HEK293 (cell line): ENCODE data around the gene TBC1D13.

ENCODE experiments used
- CTCF ChIP-seq: fragments of 450-650 bp; formaldehyde crosslinking; IDR thresholded peaks from 2 replicates; pipeline ENCODE4 v1.5.1; 2016; ENCODE audit warnings: missing biosample characterization, missing genetic modification characterization
- GLIS2 ChIP-seq: fragments of 450-650 bp; formaldehyde crosslinking; IDR thresholded peaks from 2 replicates; pipeline ENCODE4 v1.5.1; 2016; ENCODE audit warnings: missing biosample characterization, missing genetic modification characterization
- KLF7 ChIP-seq: fragments of 450-650 bp; formaldehyde crosslinking; IDR thresholded peaks from 2 replicates; pipeline ENCODE4 v1.5.1; 2016; ENCODE audit warnings: missing biosample characterization, missing genetic modification characterization, borderline replicate concordance
- KLF8 ChIP-seq: fragments of 450-650 bp; formaldehyde crosslinking; IDR thresholded peaks from 2 replicates; pipeline ENCODE4 v1.5.1; 2016; ENCODE audit warnings: missing biosample characterization, missing genetic modification characterization
- OSR2 ChIP-seq: fragments of 450-650 bp; formaldehyde crosslinking; IDR thresholded peaks from 2 replicates; pipeline ENCODE4 v1.5.1; 2016; ENCODE audit warnings: missing biosample characterization, missing genetic modification characterization
- TSHZ1 ChIP-seq: fragments of 450-650 bp; formaldehyde crosslinking; IDR thresholded peaks from 2 replicates; pipeline ENCODE4 v1.5.1; 2016; ENCODE audit warnings: missing biosample characterization, missing genetic modification characterization, borderline replicate concordance
- ZBTB48 ChIP-seq: fragments of 450-650 bp; formaldehyde crosslinking; IDR thresholded peaks from 2 replicates; pipeline ENCODE4 v1.5.1; 2016; ENCODE audit warnings: missing biosample characterization, missing genetic modification characterization
- ZFP41 ChIP-seq: fragments of 450-650 bp; formaldehyde crosslinking; IDR thresholded peaks from 2 replicates; pipeline ENCODE4 v1.5.1; 2016; ENCODE audit warnings: missing biosample characterization, missing genetic modification characterization, borderline replicate concordance
- ZNF112 ChIP-seq: fragments of 450-650 bp; formaldehyde crosslinking; IDR thresholded peaks from 2 replicates; pipeline ENCODE4 v1.5.0; 2017; ENCODE audit warnings: missing biosample characterization, missing genetic modification characterization
- ZNF23 ChIP-seq: fragments of 450-650 bp; formaldehyde crosslinking; IDR thresholded peaks from 2 replicates; pipeline ENCODE4 v1.5.1; 2016; ENCODE audit warnings: missing biosample characterization, missing genetic modification characterization, borderline replicate concordance
- ZNF510 ChIP-seq: fragments of 450-650 bp; formaldehyde crosslinking; IDR thresholded peaks from 2 replicates; pipeline ENCODE4 v1.5.1; 2018; ENCODE audit warnings: mild to moderate bottlenecking, missing genetic modification characterization, missing biosample characterization; ENCODE audit not compliant: insufficient replicate concordance
- ZNF530 ChIP-seq: fragments of 450-650 bp; formaldehyde crosslinking; IDR thresholded peaks from 2 replicates; pipeline ENCODE4 v1.5.1; 2016; ENCODE audit warnings: low read depth, missing biosample characterization, missing genetic modification characterization
- ZNF544 ChIP-seq: fragments of 450-650 bp; formaldehyde crosslinking; IDR thresholded peaks from 2 replicates; pipeline ENCODE4 v1.5.0; 2017; ENCODE audit warnings: missing biosample characterization, missing genetic modification characterization
- ZNF549 ChIP-seq: fragments of 450-650 bp; IDR thresholded peaks from 2 replicates; pipeline ENCODE4 v1.5.1; 2018; ENCODE audit warnings: missing biosample characterization, missing genetic modification characterization, mild to moderate bottlenecking, inconsistent platforms, moderate library complexity
- ZNF585B ChIP-seq: fragments of 450-650 bp; formaldehyde crosslinking; IDR thresholded peaks from 2 replicates; pipeline ENCODE4 v1.5.1; 2016; ENCODE audit warnings: missing biosample characterization, missing genetic modification characterization
- ZNF704 ChIP-seq: fragments of 450-650 bp; formaldehyde crosslinking; IDR thresholded peaks from 2 replicates; pipeline ENCODE4 v1.5.1; 2016; ENCODE audit warnings: missing biosample characterization, missing genetic modification characterization
- ZNF768 ChIP-seq: fragments of 450-650 bp; formaldehyde crosslinking; IDR thresholded peaks from 2 replicates; pipeline ENCODE4 v1.5.1; 2018; ENCODE audit warnings: missing biosample characterization, mild to moderate bottlenecking, missing genetic modification characterization
- ZSCAN16 ChIP-seq: fragments of 450-650 bp; formaldehyde crosslinking; IDR thresholded peaks from 2 replicates; pipeline ENCODE4 v1.5.1; 2016; ENCODE audit warnings: missing biosample characterization, missing genetic modification characterization
- ZSCAN23 ChIP-seq: fragments of 450-650 bp; formaldehyde crosslinking; IDR thresholded peaks from 2 replicates; pipeline ENCODE4 v1.5.1; 2016; ENCODE audit warnings: missing biosample characterization, missing genetic modification characterization
- TF ChIP-seq, protein P1 (sequence below): fragments of 450-650 bp; formaldehyde crosslinking; IDR thresholded peaks from 2 replicates; pipeline ENCODE4 v1.5.1; 2016; ENCODE audit warnings: missing biosample characterization, missing genetic modification characterization, borderline replicate concordance
- TF ChIP-seq, protein P2 (sequence below): fragments of 450-650 bp; IDR thresholded peaks from 2 replicates; pipeline ENCODE4 v1.5.1; 2018; ENCODE audit warnings: missing biosample characterization, missing genetic modification characterization
- TF ChIP-seq, protein P3 (sequence below): fragments of 450-650 bp; formaldehyde crosslinking; IDR thresholded peaks from 2 replicates; pipeline ENCODE4 v1.5.1; 2016; ENCODE audit warnings: missing biosample characterization, missing genetic modification characterization, borderline replicate concordance

TBC1D13 gene

GRCh38 chr9:128829477-128830251, 42.6 kb downstream of the TBC1D13 start, which contains the start of gene SPOUT1 (continued):
- TF ChIP-seq, protein P1, sequence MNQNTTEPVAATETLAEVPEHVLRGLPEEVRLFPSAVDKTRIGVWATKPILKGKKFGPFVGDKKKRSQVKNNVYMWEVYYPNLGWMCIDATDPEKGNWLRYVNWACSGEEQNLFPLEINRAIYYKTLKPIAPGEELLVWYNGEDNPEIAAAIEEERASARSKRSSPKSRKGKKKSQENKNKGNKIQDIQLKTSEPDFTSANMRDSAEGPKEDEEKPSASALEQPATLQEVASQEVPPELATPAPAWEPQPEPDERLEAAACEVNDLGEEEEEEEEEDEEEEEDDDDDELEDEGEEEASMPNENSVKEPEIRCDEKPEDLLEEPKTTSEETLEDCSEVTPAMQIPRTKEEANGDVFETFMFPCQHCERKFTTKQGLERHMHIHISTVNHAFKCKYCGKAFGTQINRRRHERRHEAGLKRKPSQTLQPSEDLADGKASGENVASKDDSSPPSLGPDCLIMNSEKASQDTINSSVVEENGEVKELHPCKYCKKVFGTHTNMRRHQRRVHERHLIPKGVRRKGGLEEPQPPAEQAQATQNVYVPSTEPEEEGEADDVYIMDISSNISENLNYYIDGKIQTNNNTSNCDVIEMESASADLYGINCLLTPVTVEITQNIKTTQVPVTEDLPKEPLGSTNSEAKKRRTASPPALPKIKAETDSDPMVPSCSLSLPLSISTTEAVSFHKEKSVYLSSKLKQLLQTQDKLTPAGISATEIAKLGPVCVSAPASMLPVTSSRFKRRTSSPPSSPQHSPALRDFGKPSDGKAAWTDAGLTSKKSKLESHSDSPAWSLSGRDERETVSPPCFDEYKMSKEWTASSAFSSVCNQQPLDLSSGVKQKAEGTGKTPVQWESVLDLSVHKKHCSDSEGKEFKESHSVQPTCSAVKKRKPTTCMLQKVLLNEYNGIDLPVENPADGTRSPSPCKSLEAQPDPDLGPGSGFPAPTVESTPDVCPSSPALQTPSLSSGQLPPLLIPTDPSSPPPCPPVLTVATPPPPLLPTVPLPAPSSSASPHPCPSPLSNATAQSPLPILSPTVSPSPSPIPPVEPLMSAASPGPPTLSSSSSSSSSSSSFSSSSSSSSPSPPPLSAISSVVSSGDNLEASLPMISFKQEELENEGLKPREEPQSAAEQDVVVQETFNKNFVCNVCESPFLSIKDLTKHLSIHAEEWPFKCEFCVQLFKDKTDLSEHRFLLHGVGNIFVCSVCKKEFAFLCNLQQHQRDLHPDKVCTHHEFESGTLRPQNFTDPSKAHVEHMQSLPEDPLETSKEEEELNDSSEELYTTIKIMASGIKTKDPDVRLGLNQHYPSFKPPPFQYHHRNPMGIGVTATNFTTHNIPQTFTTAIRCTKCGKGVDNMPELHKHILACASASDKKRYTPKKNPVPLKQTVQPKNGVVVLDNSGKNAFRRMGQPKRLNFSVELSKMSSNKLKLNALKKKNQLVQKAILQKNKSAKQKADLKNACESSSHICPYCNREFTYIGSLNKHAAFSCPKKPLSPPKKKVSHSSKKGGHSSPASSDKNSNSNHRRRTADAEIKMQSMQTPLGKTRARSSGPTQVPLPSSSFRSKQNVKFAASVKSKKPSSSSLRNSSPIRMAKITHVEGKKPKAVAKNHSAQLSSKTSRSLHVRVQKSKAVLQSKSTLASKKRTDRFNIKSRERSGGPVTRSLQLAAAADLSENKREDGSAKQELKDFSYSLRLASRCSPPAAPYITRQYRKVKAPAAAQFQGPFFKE (tag by site-specific recombination): no peak
- TF ChIP-seq ZNF544 (tag by site-specific recombination) (no peak), OSR2 (tag by site-specific recombination) (no peak), ZNF704 (tag by site-specific recombination) (no peak), TSHZ1 (tag by site-specific recombination) (no peak), ZBTB48 (tag by site-specific recombination) (peak; percentile 86), ZNF510 (tag by site-specific recombination) (no peak), KLF7 (tag by site-specific recombination) (0 out of 2 replicates have a peak, but pooled peaks have one; percentile 57), ZSCAN16 (tag by site-specific recombination) (no peak), ZNF23 (tag by site-specific recombination) (no peak), ZNF549 (tag by site-specific recombination) (no peak), ZNF585B (tag by site-specific recombination) (no peak), GLIS2 (tag by site-specific recombination) (peak; percentile 89), KLF8 (peak; percentile 94), ZNF530 (tag by site-specific recombination) (no peak), ZNF768 (tag by site-specific recombination) (no peak), CTCF (no peak; the same call in 1 of the 2 replicates), ZSCAN23 (tag by site-specific recombination) (no peak), ZNF112 (tag by site-specific recombination) (no peak), ZFP41 (tag by site-specific recombination) (no peak)
- TF ChIP-seq, protein P2, sequence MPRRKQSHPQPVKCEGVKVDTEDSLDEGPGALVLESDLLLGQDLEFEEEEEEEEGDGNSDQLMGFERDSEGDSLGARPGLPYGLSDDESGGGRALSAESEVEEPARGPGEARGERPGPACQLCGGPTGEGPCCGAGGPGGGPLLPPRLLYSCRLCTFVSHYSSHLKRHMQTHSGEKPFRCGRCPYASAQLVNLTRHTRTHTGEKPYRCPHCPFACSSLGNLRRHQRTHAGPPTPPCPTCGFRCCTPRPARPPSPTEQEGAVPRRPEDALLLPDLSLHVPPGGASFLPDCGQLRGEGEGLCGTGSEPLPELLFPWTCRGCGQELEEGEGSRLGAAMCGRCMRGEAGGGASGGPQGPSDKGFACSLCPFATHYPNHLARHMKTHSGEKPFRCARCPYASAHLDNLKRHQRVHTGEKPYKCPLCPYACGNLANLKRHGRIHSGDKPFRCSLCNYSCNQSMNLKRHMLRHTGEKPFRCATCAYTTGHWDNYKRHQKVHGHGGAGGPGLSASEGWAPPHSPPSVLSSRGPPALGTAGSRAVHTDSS (tag by site-specific recombination): no peak
- TF ChIP-seq, protein P3, sequence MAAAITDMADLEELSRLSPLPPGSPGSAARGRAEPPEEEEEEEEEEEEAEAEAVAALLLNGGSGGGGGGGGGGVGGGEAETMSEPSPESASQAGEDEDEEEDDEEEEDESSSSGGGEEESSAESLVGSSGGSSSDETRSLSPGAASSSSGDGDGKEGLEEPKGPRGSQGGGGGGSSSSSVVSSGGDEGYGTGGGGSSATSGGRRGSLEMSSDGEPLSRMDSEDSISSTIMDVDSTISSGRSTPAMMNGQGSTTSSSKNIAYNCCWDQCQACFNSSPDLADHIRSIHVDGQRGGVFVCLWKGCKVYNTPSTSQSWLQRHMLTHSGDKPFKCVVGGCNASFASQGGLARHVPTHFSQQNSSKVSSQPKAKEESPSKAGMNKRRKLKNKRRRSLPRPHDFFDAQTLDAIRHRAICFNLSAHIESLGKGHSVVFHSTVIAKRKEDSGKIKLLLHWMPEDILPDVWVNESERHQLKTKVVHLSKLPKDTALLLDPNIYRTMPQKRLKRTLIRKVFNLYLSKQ: no peak
